HEK293 (cell line): ENCODE data around the gene FUOM.

Experiments used
- CTCF ChIA-PET: fragments of 350-600 bp; formaldehyde crosslinking; extraction: SDS; loops from one replicate; lab custom pipeline; 2021; ENCODE audit warnings: antibody characterized with exemption; lab: Yijun Ruan, JAX
- POLR2A ChIA-PET: fragments of 300-600 bp; formaldehyde crosslinking; extraction: SDS; loops from one replicate; lab custom pipeline; 2020; ENCODE audit warnings: antibody characterized with exemption, inconsistent platforms; lab: Yijun Ruan, JAX
- H3K27ac ChIP-seq: fragments of 200-500 bp; sonication (Bioruptor generic); 2 replicates; pipeline ENCODE4 v1.5.1; 2014; ENCODE audit warnings: low read depth, low read length, control low read depth, inconsistent platforms; ENCODE audit errors: extremely low read depth
- H3K36me3 ChIP-seq, 2 experiments: fragments of 200-500 bp in 1 of 2; sonication (Bioruptor generic) in 1 of 2; 1 replicate in 1 of 2; 2 replicates in 1 of 2; pipeline ENCODE4 v1.5.1; 2014 to 2017; ENCODE audit warnings: inconsistent platforms in 2 of 2, low read length in 2 of 2; ENCODE audit not compliant: control insufficient read depth in 2 of 2, insufficient read depth in 1 of 2
- H3K4me1 ChIP-seq: fragments of 200-500 bp; sonication (Bioruptor generic); 2 replicates; pipeline ENCODE4 v1.5.1; 2014; ENCODE audit warnings: mild to moderate bottlenecking, low read length, inconsistent platforms; ENCODE audit not compliant: control insufficient read depth, insufficient read depth
- H3K4me3 ChIP-seq: 2 replicates; pipeline ENCODE4 v1.5.1; 2011; ENCODE audit warnings: low read depth, mild to moderate bottlenecking, control low read depth, low read length, moderate library complexity
- H3K9me3 ChIP-seq: fragments of 200-500 bp; sonication (Bioruptor generic); 2 replicates; pipeline ENCODE4 v1.5.1; 2014; ENCODE audit warnings: low read depth, low read length, inconsistent platforms; ENCODE audit not compliant: control insufficient read depth, insufficient read depth
- GFI1B ChIP-seq: fragments of 450-650 bp; formaldehyde crosslinking; IDR thresholded peaks from 2 replicates; pipeline ENCODE4 v1.5.1; 2016; ENCODE audit warnings: missing biosample characterization, missing genetic modification characterization
- GLIS2 ChIP-seq: fragments of 450-650 bp; formaldehyde crosslinking; IDR thresholded peaks from 2 replicates; pipeline ENCODE4 v1.5.1; 2016; ENCODE audit warnings: missing biosample characterization, missing genetic modification characterization
- IKZF3 ChIP-seq: fragments of 450-650 bp; IDR thresholded peaks from 2 replicates; pipeline ENCODE4 v1.5.0; 2018; ENCODE audit warnings: missing biosample characterization, mild to moderate bottlenecking, missing genetic modification characterization, moderate library complexity
- SP3 ChIP-seq: fragments of 450-650 bp; formaldehyde crosslinking; IDR thresholded peaks from 2 replicates; pipeline ENCODE4 v1.5.1; 2016; ENCODE audit warnings: missing biosample characterization, missing genetic modification characterization
- ZNF132 ChIP-seq: fragments of 450-650 bp; formaldehyde crosslinking; IDR thresholded peaks from 2 replicates; pipeline ENCODE4 v1.5.1; 2017; ENCODE audit warnings: missing biosample characterization, missing genetic modification characterization, borderline replicate concordance
- ZNF24 ChIP-seq: fragments of 450-650 bp; formaldehyde crosslinking; IDR thresholded peaks from 2 replicates; pipeline ENCODE4 v1.5.1; 2016; ENCODE audit warnings: missing biosample characterization, missing genetic modification characterization
- ZNF423 ChIP-seq: fragments of 450-650 bp; formaldehyde crosslinking; IDR thresholded peaks from 2 replicates; pipeline ENCODE4 v1.5.1; 2016; ENCODE audit warnings: missing biosample characterization, missing genetic modification characterization
- ZNF473 ChIP-seq: fragments of 450-650 bp; formaldehyde crosslinking; IDR thresholded peaks from 2 replicates; pipeline ENCODE4 v1.5.1; 2017; ENCODE audit warnings: missing biosample characterization, missing genetic modification characterization
- ZNF792 ChIP-seq: fragments of 450-650 bp; formaldehyde crosslinking; IDR thresholded peaks from 2 replicates; pipeline ENCODE4 v1.5.1; 2016; ENCODE audit warnings: missing biosample characterization, missing genetic modification characterization
- TF ChIP-seq, protein P1 (sequence below): fragments of 450-650 bp; formaldehyde crosslinking; IDR thresholded peaks from 2 replicates; pipeline ENCODE4 v1.5.1; 2016; ENCODE audit warnings: missing biosample characterization, missing genetic modification characterization
- TF ChIP-seq, protein P2 (sequence below): fragments of 450-650 bp; IDR thresholded peaks from 2 replicates; pipeline ENCODE4 v1.5.1; 2018; ENCODE audit warnings: missing biosample characterization, mild to moderate bottlenecking, missing genetic modification characterization
- TF ChIP-seq, protein P3 (sequence below): fragments of 450-650 bp; formaldehyde crosslinking; IDR thresholded peaks from 2 replicates; pipeline ENCODE4 v1.5.1; 2016; ENCODE audit warnings: missing biosample characterization, missing genetic modification characterization
- TF ChIP-seq, protein P4 (sequence below): fragments of 450-650 bp; formaldehyde crosslinking; IDR thresholded peaks from 2 replicates; pipeline ENCODE4 v1.5.1; 2016; ENCODE audit warnings: missing biosample characterization, missing genetic modification characterization
- TF ChIP-seq, protein P5 (sequence below): fragments of 450-650 bp; formaldehyde crosslinking; IDR thresholded peaks from 2 replicates; pipeline ENCODE4 v1.5.1; 2016; ENCODE audit warnings: missing biosample characterization, missing genetic modification characterization, low read depth

Gene FUOM

DNA sequence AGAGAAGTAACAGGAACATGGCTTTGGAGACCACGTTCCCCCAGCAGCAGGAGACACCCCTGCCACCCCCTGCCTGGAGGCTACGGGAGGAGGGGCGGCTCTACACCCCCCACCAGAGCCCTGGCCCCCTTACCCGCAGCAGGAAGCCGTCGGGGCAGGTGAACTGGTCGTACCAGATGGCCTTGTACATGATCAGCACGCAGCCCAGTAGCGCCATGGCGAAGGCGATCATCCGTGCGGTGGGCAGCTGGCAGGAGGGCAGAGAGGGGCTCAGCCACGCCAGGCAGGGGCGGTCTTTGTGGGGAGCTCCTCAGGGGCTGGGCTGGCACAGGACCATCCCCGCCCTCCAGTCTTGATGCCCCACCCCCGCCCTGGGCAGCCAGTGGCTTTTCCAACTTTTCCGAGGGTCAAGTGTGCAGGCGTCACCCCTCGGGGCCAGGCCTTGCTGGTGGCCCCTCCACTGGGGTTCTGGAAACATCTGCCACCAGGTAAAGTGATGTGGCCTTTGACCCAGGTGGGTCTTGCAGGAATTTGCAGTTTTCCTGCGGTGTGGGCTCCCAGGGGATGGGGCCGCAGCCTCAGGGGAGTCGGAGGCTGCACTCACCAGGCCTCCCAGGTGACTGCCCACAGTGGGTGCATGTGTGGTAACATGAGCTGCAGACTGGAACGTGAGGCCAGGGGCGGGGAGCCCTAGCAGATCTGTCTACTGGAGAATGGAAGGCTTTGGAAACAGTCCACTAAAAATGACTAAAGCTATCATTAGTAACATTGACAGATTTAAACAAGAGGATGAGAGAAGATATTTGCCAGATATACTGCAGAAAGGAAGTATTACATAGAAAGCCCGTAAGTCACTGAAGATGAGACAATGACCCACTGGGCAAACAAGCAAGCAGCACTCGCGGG, 30.8 kb downstream of the FUOM start (continued):
- TF ChIP-seq, protein P1, sequence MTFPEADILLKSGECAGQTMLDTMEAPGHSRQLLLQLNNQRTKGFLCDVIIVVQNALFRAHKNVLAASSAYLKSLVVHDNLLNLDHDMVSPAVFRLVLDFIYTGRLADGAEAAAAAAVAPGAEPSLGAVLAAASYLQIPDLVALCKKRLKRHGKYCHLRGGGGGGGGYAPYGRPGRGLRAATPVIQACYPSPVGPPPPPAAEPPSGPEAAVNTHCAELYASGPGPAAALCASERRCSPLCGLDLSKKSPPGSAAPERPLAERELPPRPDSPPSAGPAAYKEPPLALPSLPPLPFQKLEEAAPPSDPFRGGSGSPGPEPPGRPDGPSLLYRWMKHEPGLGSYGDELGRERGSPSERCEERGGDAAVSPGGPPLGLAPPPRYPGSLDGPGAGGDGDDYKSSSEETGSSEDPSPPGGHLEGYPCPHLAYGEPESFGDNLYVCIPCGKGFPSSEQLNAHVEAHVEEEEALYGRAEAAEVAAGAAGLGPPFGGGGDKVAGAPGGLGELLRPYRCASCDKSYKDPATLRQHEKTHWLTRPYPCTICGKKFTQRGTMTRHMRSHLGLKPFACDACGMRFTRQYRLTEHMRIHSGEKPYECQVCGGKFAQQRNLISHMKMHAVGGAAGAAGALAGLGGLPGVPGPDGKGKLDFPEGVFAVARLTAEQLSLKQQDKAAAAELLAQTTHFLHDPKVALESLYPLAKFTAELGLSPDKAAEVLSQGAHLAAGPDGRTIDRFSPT (tag by site-specific recombination) = peak; percentile 28; the same call in 1 of the 2 replicates
- TF ChIP-seq GFI1B (tag by site-specific recombination) = no peak
- 0 out of 2 replicates have a peak, but pooled peaks have one; percentile 21 for TF ChIP-seq IKZF3 (tag by site-specific recombination)
- no peak for TF ChIP-seq ZNF473 (tag by site-specific recombination)
- TF ChIP-seq, protein P2, sequence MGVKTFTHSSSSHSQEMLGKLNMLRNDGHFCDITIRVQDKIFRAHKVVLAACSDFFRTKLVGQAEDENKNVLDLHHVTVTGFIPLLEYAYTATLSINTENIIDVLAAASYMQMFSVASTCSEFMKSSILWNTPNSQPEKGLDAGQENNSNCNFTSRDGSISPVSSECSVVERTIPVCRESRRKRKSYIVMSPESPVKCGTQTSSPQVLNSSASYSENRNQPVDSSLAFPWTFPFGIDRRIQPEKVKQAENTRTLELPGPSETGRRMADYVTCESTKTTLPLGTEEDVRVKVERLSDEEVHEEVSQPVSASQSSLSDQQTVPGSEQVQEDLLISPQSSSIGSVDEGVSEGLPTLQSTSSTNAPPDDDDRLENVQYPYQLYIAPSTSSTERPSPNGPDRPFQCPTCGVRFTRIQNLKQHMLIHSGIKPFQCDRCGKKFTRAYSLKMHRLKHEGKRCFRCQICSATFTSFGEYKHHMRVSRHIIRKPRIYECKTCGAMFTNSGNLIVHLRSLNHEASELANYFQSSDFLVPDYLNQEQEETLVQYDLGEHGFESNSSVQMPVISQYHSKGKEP = peak; percentile 55; the same call in 1 of the 2 replicates
- no peak; the same call in none of the 2 replicates for TF ChIP-seq ZNF423 (tag by site-specific recombination)
- TF ChIP-seq GLIS2 (tag by site-specific recombination) = peak; percentile 50
- no peak for TF ChIP-seq ZNF792 (tag by site-specific recombination)
- TF ChIP-seq ZNF132 (tag by site-specific recombination) = no peak
- TF ChIP-seq, all 188 proteins: peak for 8

DNA sequence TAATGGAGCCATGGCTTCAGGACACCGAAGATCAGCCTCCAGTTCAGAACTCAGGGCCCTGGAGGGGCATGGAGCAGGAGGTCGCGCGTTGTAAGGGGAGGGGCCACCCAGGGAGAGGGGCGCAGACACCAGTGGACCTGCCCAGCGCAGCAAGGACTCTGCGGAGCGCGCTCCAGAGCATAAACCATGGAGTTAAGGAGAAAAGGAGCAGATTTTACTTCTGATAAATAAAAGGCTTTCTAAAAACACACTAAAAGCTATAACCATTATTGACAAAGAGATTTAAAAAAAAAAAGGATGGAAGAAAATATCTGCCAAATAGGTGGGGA, 31.6 kb downstream of the FUOM start:
- H3K9me3 ChIP-seq = no peaks in the 10 kb centered on the region
- H3K4me1 ChIP-seq = peaks cover 11% of the 10 kb centered on the region
- H3K27ac ChIP-seq = no peak overlapping the region
- POLR2A ChIA-PET = no interaction called here
- H3K4me3 ChIP-seq = no peak overlapping the region
- CTCF ChIA-PET = no interaction called here
- TF ChIP-seq, protein P3, sequence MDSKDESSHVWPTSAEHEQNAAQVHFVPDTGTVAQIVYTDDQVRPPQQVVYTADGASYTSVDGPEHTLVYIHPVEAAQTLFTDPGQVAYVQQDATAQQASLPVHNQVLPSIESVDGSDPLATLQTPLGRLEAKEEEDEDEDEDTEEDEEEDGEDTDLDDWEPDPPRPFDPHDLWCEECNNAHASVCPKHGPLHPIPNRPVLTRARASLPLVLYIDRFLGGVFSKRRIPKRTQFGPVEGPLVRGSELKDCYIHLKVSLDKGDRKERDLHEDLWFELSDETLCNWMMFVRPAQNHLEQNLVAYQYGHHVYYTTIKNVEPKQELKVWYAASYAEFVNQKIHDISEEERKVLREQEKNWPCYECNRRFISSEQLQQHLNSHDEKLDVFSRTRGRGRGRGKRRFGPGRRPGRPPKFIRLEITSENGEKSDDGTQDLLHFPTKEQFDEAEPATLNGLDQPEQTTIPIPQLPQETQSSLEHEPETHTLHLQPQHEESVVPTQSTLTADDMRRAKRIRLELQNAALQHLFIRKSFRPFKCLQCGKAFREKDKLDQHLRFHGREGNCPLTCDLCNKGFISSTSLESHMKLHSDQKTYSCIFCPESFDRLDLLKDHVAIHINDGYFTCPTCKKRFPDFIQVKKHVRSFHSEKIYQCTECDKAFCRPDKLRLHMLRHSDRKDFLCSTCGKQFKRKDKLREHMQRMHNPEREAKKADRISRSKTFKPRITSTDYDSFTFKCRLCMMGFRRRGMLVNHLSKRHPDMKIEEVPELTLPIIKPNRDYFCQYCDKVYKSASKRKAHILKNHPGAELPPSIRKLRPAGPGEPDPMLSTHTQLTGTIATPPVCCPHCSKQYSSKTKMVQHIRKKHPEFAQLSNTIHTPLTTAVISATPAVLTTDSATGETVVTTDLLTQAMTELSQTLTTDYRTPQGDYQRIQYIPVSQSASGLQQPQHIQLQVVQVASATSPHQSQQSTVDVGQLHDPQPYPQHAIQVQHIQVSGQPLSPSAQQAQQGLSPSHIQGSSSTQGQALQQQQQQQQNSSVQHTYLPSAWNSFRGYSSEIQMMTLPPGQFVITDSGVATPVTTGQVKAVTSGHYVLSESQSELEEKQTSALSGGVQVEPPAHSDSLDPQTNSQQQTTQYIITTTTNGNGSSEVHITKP (tag by site-specific recombination) = no peak
- no peak for TF ChIP-seq ZNF24 (tag by site-specific recombination)
- TF ChIP-seq SP3 (tag by site-specific recombination) = no peak
- TF ChIP-seq, protein P4, sequence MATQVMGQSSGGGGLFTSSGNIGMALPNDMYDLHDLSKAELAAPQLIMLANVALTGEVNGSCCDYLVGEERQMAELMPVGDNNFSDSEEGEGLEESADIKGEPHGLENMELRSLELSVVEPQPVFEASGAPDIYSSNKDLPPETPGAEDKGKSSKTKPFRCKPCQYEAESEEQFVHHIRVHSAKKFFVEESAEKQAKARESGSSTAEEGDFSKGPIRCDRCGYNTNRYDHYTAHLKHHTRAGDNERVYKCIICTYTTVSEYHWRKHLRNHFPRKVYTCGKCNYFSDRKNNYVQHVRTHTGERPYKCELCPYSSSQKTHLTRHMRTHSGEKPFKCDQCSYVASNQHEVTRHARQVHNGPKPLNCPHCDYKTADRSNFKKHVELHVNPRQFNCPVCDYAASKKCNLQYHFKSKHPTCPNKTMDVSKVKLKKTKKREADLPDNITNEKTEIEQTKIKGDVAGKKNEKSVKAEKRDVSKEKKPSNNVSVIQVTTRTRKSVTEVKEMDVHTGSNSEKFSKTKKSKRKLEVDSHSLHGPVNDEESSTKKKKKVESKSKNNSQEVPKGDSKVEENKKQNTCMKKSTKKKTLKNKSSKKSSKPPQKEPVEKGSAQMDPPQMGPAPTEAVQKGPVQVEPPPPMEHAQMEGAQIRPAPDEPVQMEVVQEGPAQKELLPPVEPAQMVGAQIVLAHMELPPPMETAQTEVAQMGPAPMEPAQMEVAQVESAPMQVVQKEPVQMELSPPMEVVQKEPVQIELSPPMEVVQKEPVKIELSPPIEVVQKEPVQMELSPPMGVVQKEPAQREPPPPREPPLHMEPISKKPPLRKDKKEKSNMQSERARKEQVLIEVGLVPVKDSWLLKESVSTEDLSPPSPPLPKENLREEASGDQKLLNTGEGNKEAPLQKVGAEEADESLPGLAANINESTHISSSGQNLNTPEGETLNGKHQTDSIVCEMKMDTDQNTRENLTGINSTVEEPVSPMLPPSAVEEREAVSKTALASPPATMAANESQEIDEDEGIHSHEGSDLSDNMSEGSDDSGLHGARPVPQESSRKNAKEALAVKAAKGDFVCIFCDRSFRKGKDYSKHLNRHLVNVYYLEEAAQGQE = no peak
- TF ChIP-seq, protein P5, sequence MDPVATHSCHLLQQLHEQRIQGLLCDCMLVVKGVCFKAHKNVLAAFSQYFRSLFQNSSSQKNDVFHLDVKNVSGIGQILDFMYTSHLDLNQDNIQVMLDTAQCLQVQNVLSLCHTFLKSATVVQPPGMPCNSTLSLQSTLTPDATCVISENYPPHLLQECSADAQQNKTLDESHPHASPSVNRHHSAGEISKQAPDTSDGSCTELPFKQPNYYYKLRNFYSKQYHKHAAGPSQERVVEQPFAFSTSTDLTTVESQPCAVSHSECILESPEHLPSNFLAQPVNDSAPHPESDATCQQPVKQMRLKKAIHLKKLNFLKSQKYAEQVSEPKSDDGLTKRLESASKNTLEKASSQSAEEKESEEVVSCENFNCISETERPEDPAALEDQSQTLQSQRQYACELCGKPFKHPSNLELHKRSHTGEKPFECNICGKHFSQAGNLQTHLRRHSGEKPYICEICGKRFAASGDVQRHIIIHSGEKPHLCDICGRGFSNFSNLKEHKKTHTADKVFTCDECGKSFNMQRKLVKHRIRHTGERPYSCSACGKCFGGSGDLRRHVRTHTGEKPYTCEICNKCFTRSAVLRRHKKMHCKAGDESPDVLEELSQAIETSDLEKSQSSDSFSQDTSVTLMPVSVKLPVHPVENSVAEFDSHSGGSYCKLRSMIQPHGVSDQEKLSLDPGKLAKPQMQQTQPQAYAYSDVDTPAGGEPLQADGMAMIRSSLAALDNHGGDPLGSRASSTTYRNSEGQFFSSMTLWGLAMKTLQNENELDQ (tag by site-specific recombination) = no peak
- H3K36me3 ChIP-seq = no peaks in the 10 kb centered on the region
